ENCODE measurements around the gene P3H2.
"Not testable (repeated sequence)": the region's sequence is repeated elsewhere in the genome, so short reads cannot be mapped to it uniquely, and the experiment has no call there.

Gene P3H2

DNA sequence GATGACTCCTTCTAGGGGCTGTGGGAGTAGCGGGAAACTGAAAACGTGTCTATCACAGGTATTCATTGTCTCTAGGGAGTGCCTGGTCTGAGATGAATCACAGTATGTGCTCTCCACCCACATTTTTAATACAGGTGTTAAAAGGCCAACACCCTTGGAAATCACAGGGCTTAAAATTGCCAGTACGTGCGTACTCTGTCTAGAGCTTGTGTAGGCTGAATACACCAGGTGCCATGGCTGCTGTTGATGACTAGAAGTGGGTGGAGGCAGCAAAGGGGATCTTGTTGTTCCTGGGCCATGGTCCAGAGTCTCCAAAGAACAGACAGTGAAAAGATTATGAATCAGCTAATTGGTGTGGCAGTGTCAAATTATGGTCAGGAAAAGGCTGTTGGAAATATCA lies 35.1 kb upstream of the P3H2 start:
- Histone ChIP-seq H3K36me3 (ENCODE audit: control insufficient read depth, insufficient read depth, low read length) (no peaks in the 10 kb centered on the region), H3K9ac (no peak overlapping the region), H3K27me3 (ENCODE audit: control insufficient read depth, insufficient read depth, low read length) (no peaks in the 10 kb centered on the region), H3K27ac (no peak overlapping the region), H3K9me3 (ENCODE audit: control insufficient read depth, low read length) (no peaks in the 10 kb centered on the region), H3K4me1 (no peaks in the 10 kb centered on the region), H3K4me2 (ENCODE audit: low read length) (no peak overlapping the region), H3K79me2 (no peaks in the 10 kb centered on the region), H2AFZ (no peak overlapping the region), H3K4me3 (ENCODE audit: low read depth, low read length) (no peak overlapping the region)
- TF ChIP-seq, protein P1, sequence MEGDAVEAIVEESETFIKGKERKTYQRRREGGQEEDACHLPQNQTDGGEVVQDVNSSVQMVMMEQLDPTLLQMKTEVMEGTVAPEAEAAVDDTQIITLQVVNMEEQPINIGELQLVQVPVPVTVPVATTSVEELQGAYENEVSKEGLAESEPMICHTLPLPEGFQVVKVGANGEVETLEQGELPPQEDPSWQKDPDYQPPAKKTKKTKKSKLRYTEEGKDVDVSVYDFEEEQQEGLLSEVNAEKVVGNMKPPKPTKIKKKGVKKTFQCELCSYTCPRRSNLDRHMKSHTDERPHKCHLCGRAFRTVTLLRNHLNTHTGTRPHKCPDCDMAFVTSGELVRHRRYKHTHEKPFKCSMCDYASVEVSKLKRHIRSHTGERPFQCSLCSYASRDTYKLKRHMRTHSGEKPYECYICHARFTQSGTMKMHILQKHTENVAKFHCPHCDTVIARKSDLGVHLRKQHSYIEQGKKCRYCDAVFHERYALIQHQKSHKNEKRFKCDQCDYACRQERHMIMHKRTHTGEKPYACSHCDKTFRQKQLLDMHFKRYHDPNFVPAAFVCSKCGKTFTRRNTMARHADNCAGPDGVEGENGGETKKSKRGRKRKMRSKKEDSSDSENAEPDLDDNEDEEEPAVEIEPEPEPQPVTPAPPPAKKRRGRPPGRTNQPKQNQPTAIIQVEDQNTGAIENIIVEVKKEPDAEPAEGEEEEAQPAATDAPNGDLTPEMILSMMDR (IDR thresholded peaks at IDR 0.05) = no peak

DNA sequence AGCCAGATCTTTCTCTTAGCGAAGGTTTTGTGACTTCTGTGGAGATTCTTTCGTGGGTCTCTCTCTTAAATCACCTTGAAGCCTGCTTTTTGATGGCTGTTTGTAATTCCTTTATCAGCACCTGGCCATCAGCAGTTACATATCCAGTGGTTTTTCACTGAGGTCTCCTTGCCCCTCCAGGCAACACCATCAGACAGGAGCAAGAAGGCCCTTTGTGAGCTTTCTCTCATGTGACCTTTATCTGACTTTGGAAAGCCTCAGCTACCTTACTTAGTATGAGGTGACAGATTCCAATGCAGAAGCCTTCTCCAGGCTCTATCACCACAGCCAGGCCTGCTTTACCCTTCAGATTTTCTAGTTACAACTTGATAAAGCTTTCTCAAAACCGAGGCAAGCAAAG lies 30.0 kb upstream of the P3H2 start:
- Histone ChIP-seq H2AFZ (no peak overlapping the region), H3K79me2 (no peaks in the 10 kb centered on the region), H3K27me3 (ENCODE audit: control insufficient read depth, insufficient read depth, low read length) (no peaks in the 10 kb centered on the region), H3K36me3 (ENCODE audit: control insufficient read depth, insufficient read depth, low read length) (no peaks in the 10 kb centered on the region), H3K4me1 (no peaks in the 10 kb centered on the region), H3K9me3 (ENCODE audit: control insufficient read depth, low read length) (no peaks in the 10 kb centered on the region), H3K9ac (no peak overlapping the region), H3K27ac (no peak overlapping the region), H3K4me2 (ENCODE audit: low read length) (no peak overlapping the region), H3K4me3 (ENCODE audit: low read depth, low read length) (no peak overlapping the region)
- TF ChIP-seq, protein P1 (IDR thresholded peaks at IDR 0.05) = no peak

DNA sequence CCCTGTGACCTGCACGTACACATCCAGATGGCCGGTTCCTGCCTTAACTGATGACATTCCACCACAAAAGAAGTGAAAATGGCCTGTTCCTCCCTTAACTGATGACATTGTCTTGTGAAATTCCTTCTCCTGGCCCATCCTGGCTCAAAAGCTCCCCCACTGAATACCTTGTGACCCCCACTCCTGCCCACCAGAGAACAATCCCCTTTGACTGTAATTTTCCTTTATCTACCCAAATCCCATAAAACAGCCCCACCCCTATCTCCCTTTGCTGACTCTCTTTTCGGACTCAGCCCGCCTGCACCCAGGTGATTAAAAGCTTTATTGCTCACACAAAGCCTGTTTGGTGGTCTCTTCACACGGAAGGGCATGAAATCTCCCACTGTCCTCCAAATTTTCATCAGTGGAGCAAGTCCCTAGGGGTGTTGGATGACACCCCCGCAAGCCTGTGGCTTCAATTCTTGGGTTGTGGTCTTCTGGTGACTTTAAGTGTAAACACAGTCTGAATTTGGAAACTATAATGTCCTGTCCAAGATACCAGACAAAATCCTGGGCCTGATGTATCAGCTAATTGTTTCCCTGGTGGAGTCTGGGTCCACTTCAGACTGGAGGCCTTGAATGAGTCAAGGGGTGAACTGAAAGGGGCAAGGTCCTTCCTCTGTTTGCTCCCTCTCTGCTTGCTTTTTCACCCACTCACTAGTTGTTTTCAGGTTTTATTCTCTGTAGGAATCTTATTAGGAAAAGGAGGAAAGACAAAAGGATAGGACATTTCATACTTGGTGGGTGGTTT lies 29.3 kb upstream of the P3H2 start:
- not testable (repeated sequence) for H3K27ac ChIP-seq; H3K4me1 ChIP-seq; H3K4me3 ChIP-seq (ENCODE audit: low read depth, low read length); H3K4me2 ChIP-seq (ENCODE audit: low read length); H3K27me3 ChIP-seq (ENCODE audit: control insufficient read depth, insufficient read depth, low read length); H3K36me3 ChIP-seq (ENCODE audit: control insufficient read depth, insufficient read depth, low read length); H2AFZ ChIP-seq; H3K79me2 ChIP-seq; H3K9ac ChIP-seq; H3K9me3 ChIP-seq (ENCODE audit: control insufficient read depth, low read length)

DNA sequence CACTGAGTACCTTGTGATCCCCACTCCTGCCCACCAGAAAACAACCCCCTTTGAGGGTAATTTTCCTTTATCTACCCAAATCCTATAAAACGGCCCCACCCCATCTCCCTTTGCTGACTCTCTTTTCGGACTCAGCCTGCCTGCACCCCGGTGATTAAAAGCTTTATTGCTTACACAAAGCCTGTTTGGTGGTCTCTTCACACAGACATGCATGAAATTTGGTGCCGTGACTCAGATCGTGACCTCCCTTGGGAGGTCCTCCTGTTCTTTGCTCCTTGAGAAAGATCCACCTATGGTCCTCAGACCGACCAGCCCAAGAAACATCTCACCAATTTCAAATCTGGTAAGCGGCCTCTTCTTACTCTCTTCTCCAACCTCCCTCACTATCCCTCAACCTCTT lies 24.1 kb upstream of the P3H2 start:
- H2AFZ ChIP-seq; H3K9me3 ChIP-seq (ENCODE audit: control insufficient read depth, low read length); H3K36me3 ChIP-seq (ENCODE audit: control insufficient read depth, insufficient read depth, low read length); H3K4me1 ChIP-seq; H3K4me3 ChIP-seq (ENCODE audit: low read depth, low read length); H3K9ac ChIP-seq; H3K27me3 ChIP-seq (ENCODE audit: control insufficient read depth, insufficient read depth, low read length); H3K27ac ChIP-seq; H3K79me2 ChIP-seq; H3K4me2 ChIP-seq (ENCODE audit: low read length): not testable (repeated sequence)

DNA sequence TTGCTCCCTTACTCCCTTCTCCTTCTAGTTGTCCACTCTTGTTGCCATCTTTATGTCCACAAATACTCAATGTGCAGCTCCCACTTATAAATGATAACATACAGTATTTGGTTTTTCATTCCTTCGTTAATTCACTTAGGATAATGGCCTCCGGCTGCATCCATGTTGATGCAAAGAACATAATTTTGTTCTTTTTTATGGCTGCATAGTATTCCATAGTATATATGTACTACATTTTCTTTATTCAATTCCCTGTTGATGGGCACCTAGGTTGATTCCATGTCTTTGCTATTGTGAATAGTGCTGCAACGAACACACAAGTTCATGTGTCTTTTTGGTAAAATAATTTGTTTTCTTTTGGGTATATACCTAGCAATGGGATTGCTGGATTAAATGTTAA lies 21.3 kb upstream of the P3H2 start:
- no peaks in the 10 kb centered on the region for H3K4me1 ChIP-seq
- H3K36me3 ChIP-seq (ENCODE audit: control insufficient read depth, insufficient read depth, low read length) = no peaks in the 10 kb centered on the region
- H3K9me3 ChIP-seq (ENCODE audit: control insufficient read depth, low read length) = no peaks in the 10 kb centered on the region
- H3K4me3 ChIP-seq (ENCODE audit: low read depth, low read length) = no peak overlapping the region
- H3K4me2 ChIP-seq (ENCODE audit: low read length) = no peak overlapping the region
- no peaks in the 10 kb centered on the region for H3K79me2 ChIP-seq
- H3K9ac ChIP-seq = no peak overlapping the region
- H3K27me3 ChIP-seq (ENCODE audit: control insufficient read depth, insufficient read depth, low read length) = no peaks in the 10 kb centered on the region
- no peak overlapping the region for H2AFZ ChIP-seq
- no peak overlapping the region for H3K27ac ChIP-seq
- TF ChIP-seq, protein P1 (IDR thresholded peaks at IDR 0.05) = no peak

DNA sequence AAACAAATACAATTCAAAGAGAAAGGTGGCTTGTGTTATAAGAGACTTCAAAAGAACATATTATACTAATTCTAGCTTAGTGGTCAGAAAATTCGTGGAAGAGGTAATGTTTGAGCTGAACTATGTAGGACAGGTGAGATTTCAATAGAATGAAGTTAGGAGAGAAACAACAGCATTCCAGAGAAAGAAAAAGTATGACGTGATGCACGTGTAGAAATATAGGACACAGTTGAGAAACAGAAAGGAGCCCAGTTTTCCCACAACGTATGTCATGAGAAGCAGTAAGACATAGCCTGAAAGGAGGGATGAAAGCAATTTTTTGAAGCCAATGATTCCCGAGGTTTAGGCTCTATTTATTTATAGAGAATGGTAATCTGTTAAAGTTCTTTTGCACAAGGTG lies 18.7 kb upstream of the P3H2 start:
- H3K27ac ChIP-seq = no peak overlapping the region
- TF ChIP-seq, protein P1 (IDR thresholded peaks at IDR 0.05) = no peak

More for the DNA sequence above, 18.7 kb upstream of the P3H2 start:
- Histone ChIP-seq H2AFZ (no peak overlapping the region), H3K36me3 (ENCODE audit: control insufficient read depth, insufficient read depth, low read length) (no peaks in the 10 kb centered on the region), H3K9me3 (ENCODE audit: control insufficient read depth, low read length) (no peaks in the 10 kb centered on the region), H3K9ac (no peak overlapping the region), H3K79me2 (no peaks in the 10 kb centered on the region), H3K4me1 (no peaks in the 10 kb centered on the region), H3K4me2 (ENCODE audit: low read length) (no peak overlapping the region), H3K4me3 (ENCODE audit: low read depth, low read length) (no peak overlapping the region), H3K27me3 (ENCODE audit: control insufficient read depth, insufficient read depth, low read length) (no peaks in the 10 kb centered on the region)

Measured in parathyroid adenoma (tissue), 2 donors.